Keratinocyte (primary cell): ENCODE results near the gene PFDN4. TPM values are rescaled to one million over a fixed set of nuclear protein-coding genes. Genes with fewer than 3 reads are reported as not detected.
A peak's percentile ranks its signal among the peaks of the same experiment; 100 is the strongest.

ENCODE experiments used
- DNase-seq: peaks from one replicate; pipeline ENCODE4 v3.0.0-alpha.2; 2011; ENCODE audit warnings: low read depth, missing footprints, low spot score
- FAIRE-seq: peaks from 2 replicates; lab custom pipeline; 2011; peaks lifted over from hg19 to GRCh38; lab: Jason Lieb, UNC
- H2AFZ ChIP-seq: 2 replicates; pipeline ENCODE4 v1.6.0; 2012; ENCODE audit warnings: low read length, control low read depth, inconsistent platforms; ENCODE audit not compliant: control insufficient read depth
- H3K27ac ChIP-seq: 2 replicates; pipeline ENCODE4 v1.5.1; 2011; ENCODE audit warnings: low read length; ENCODE audit not compliant: control insufficient read depth, insufficient read depth
- H3K27me3 ChIP-seq: 3 replicates; pipeline ENCODE4 v1.6.0; 2011; ENCODE audit warnings: low read length; ENCODE audit not compliant: control insufficient read depth, insufficient read depth; ENCODE audit errors: extremely low read depth
- H3K36me3 ChIP-seq, 2 experiments: 2 replicates in 1 of 2; 3 replicates in 1 of 2; pipeline ENCODE4 v1.5.1; 2011; ENCODE audit warnings: low read length in 2 of 2, mild to moderate bottlenecking in 1 of 2; ENCODE audit not compliant: control insufficient read depth in 2 of 2, insufficient read depth in 2 of 2; ENCODE audit errors: extremely low read depth in 1 of 2
- H3K4me1 ChIP-seq: 3 replicates; pipeline ENCODE4 v1.5.1; 2011; ENCODE audit warnings: low read length; ENCODE audit not compliant: control insufficient read depth, insufficient read depth; ENCODE audit errors: extremely low read depth
- H3K4me2 ChIP-seq: 3 replicates; pipeline ENCODE4 v1.6.0; 2011; ENCODE audit warnings: low read depth, low read length; ENCODE audit not compliant: control insufficient read depth, insufficient read depth; ENCODE audit errors: extremely low read depth
- H3K4me3 ChIP-seq, 3 experiments: fragments of 200-600 bp in 1 of 3; sonication (generic) in 1 of 3; 2 replicates in 2 of 3; 3 replicates in 1 of 3; pipeline ENCODE4 v1.5.1; 2011 to 2016; ENCODE audit warnings: low read length in 3 of 3, mild to moderate bottlenecking in 3 of 3, control low read depth in 2 of 3, inconsistent platforms in 1 of 3, low read depth in 1 of 3, mixed read lengths in 1 of 3, mixed run types in 1 of 3, moderate library complexity in 1 of 3; ENCODE audit not compliant: control insufficient read depth in 2 of 3, insufficient read depth in 2 of 3; ENCODE audit errors: extremely low read depth in 1 of 3
- H3K79me2 ChIP-seq: 2 replicates; pipeline ENCODE4 v1.6.0; 2012; ENCODE audit warnings: low read length; ENCODE audit not compliant: control insufficient read depth, insufficient read depth
- H3K9ac ChIP-seq: 3 replicates; pipeline ENCODE4 v1.6.0; 2011; ENCODE audit warnings: low read length; ENCODE audit not compliant: control insufficient read depth, insufficient read depth; ENCODE audit errors: extremely low read depth
- H3K9me1 ChIP-seq: 3 replicates; pipeline ENCODE4 v1.6.0; 2011; ENCODE audit warnings: low read length; ENCODE audit not compliant: control insufficient read depth, insufficient read depth; ENCODE audit errors: extremely low read depth
- H3K9me3 ChIP-seq: 2 replicates; pipeline ENCODE4 v1.5.1; 2012; ENCODE audit warnings: low read depth, low read length; ENCODE audit not compliant: control insufficient read depth
- H4K20me1 ChIP-seq: 3 replicates; pipeline ENCODE4 v1.6.0; 2011; ENCODE audit warnings: low read length; ENCODE audit not compliant: control insufficient read depth, insufficient read depth; ENCODE audit errors: extremely low read depth
- EZH2 ChIP-seq: IDR thresholded peaks from one replicate; pipeline ENCODE4 v1.6.1; 2012; ENCODE audit warnings: inconsistent platforms, mild to moderate bottlenecking, low read length, moderate library complexity
- dilution Hi-C: fragments of 300-500 bp; cut with MboI; formaldehyde crosslinking; loops from one replicate; pipeline ENCODE4 v1.7.0; 2020; ENCODE audit warnings: low sequenced_read_pairs; ENCODE audit not compliant: extremely low pct_ligation_motif_present
- polyA plus RNA-seq, 5 experiments: library from polyadenylated mRNA; depleted of rRNA in 3 of 5; stranded (reverse) in 3 of 5; stranded (forward) in 1 of 5; unstranded in 1 of 5; fragments of >200 nt; gene quantifications; 1 replicate in 1 of 5; 2 replicates in 3 of 5; 3 replicates in 1 of 5; pipeline versions ENCODE4 v1.2.1 to v1.2.3, GENCODE V29; 2011 to 2012; ENCODE audit warnings: missing spikeins in 2 of 5, low read depth in 1 of 5, low replicate concordance in 1 of 5
- TF ChIP-seq, protein P1 (sequence below), 3 experiments: IDR thresholded peaks in 1 of 3; conservative IDR thresholded peaks in 1 of 3; optimal IDR thresholded peaks in 1 of 3; 2 replicates in 2 of 3; 3 replicates in 1 of 3; pipeline versions ENCODE3 to v1.5.1; 2011; ENCODE audit warnings: low read length in 3 of 3, mild to moderate bottlenecking in 3 of 3, moderate library complexity in 2 of 3, control low read depth in 1 of 3, inconsistent platforms in 1 of 3; ENCODE audit not compliant: insufficient read depth in 2 of 3; ENCODE audit errors: extremely low read depth in 1 of 3

PFDN4 gene
- polyA plus RNA-seq, 1 donor (not counting 4 experiments of a cell fraction or from before 2014, with no cell fraction given), result 65.7 TPM

DNA sequence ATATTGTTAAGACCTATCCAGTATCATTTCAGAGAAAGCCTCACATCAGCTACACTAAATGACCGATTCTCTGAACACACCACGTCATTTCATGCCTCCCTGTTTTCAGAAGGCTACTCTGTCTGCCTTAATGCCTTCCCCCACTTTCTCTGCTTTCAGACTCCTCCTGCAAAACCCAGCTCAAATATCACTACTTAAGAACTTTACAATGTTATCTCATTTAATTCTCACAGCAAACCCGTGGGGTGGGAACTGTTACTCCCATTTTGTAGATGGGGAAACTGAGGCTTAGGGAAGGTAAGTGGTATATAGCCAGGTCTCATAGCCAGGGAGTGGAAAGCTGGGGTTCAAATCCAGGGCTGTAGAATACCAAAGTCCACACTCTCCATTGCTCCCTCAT, 36.9 kb upstream of the PFDN4 start:
- Histone ChIP-seq H3K4me3 (no peak overlapping the region), H3K27ac (no peak overlapping the region), H3K9ac (no peak overlapping the region), H3K27me3 (peaks cover 5% of the 10 kb centered on the region), H4K20me1 (no peaks in the 10 kb centered on the region), H3K4me1 (peaks cover 34% of the 10 kb centered on the region), H3K9me3 (no peaks in the 10 kb centered on the region), H3K36me3 (no peaks in the 10 kb centered on the region), H3K79me2 (no peaks in the 10 kb centered on the region), H3K4me2 (no peak overlapping the region), H2AFZ (no peak overlapping the region), H3K9me1 (no peaks in the 10 kb centered on the region)
- TF ChIP-seq, protein P1, sequence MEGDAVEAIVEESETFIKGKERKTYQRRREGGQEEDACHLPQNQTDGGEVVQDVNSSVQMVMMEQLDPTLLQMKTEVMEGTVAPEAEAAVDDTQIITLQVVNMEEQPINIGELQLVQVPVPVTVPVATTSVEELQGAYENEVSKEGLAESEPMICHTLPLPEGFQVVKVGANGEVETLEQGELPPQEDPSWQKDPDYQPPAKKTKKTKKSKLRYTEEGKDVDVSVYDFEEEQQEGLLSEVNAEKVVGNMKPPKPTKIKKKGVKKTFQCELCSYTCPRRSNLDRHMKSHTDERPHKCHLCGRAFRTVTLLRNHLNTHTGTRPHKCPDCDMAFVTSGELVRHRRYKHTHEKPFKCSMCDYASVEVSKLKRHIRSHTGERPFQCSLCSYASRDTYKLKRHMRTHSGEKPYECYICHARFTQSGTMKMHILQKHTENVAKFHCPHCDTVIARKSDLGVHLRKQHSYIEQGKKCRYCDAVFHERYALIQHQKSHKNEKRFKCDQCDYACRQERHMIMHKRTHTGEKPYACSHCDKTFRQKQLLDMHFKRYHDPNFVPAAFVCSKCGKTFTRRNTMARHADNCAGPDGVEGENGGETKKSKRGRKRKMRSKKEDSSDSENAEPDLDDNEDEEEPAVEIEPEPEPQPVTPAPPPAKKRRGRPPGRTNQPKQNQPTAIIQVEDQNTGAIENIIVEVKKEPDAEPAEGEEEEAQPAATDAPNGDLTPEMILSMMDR (optimal IDR thresholded peaks at IDR 0.05 in 1 of 3, IDR thresholded peaks at IDR 0.05 in 1 of 3, conservative IDR thresholded peaks at IDR 0.05 in 1 of 3; ENCODE audit: extremely low read depth in 1 of 3, insufficient read depth in 2 of 3, low read length in 3 of 3), result no peak
- no peak for TF ChIP-seq EZH2
- DNase-seq (no peak), FAIRE-seq (no peak)
- dilution Hi-C loops, result no loop called here

DNA sequence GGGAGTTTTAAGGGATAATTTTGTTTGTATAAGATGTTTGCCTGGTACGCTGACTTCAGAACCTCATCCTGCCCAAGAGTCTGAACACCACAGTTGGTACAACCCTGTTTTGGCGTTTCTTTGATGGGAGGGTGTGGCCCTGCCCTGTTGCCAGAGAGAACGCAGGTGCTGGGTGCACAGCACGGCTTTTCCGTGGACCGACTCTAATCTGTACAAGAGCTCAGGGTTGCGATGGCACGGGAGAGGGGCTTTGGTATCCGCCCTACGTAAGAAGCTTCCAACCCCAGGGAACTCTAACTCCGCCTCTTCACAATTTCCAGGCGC, 35.4 kb upstream of the PFDN4 start:
- no peak for FAIRE-seq
- H3K79me2 ChIP-seq, result no peaks in the 10 kb centered on the region
- no peak for TF ChIP-seq EZH2
- H3K4me1 ChIP-seq, result peaks cover 49% of the 10 kb centered on the region
- peaks cover 5% of the 10 kb centered on the region for H3K27me3 ChIP-seq
- H3K9me3 ChIP-seq, result no peaks in the 10 kb centered on the region
- H3K36me3 ChIP-seq, result no peaks in the 10 kb centered on the region
- no peak overlapping the region for H3K9ac ChIP-seq
- peak overlapping the region in 1 of 3 experiments; percentile 49 for H3K4me3 ChIP-seq
- H3K9me1 ChIP-seq, result no peaks in the 10 kb centered on the region
- dilution Hi-C loops, result no loop called here
- H3K4me2 ChIP-seq, result peak overlapping the region; percentile 80
- DNase-seq, result no peak
- no peaks in the 10 kb centered on the region for H4K20me1 ChIP-seq
- H2AFZ ChIP-seq, result peak overlapping the region; percentile 68
- no peak overlapping the region for H3K27ac ChIP-seq
